Lung (tissue), 12 donors: Measurements from ENCODE around the gene DLST. TPM values are rescaled to one million over a fixed set of nuclear protein-coding genes. Genes with fewer than 3 reads are reported as not detected.
A peak's percentile ranks its signal among the peaks of the same experiment; 100 is the strongest.

Experiments used
- ATAC-seq: fragments of 200-7000 bp; cut with Tn5 transposase; one replicate; pipeline ENCODE4 v1.9.1; 2020; ENCODE audit warnings: moderate number of reproducible peaks; ENCODE audit not compliant: insufficient read depth, low FRiP score
- DNase-seq, 3 donors: peaks; one replicate each; pipeline ENCODE4 v3.0.0-alpha.2; 2013 to 2017
- H3K27ac ChIP-seq, 2 donors: one replicate each; pipeline ENCODE4 v1.5.1; 2013; ENCODE audit warnings: mild to moderate bottlenecking in 2 of 2, moderate library complexity in 2 of 2, control low read depth in 1 of 2, inconsistent platforms in 1 of 2, low read depth in 1 of 2, low read length in 1 of 2
- H3K27me3 ChIP-seq, 3 donors: one replicate each; pipeline ENCODE4 v1.5.1; 2013; ENCODE audit warnings: low read length in 2 of 3; ENCODE audit not compliant: control insufficient read depth in 3 of 3, insufficient read depth in 3 of 3
- H3K36me3 ChIP-seq, 4 donors: one replicate each; pipeline ENCODE4 v1.5.1; 2013; ENCODE audit warnings: low read length in 4 of 4, mild to moderate bottlenecking in 1 of 4, moderate library complexity in 1 of 4; ENCODE audit not compliant: control insufficient read depth in 4 of 4, insufficient read depth in 4 of 4
- H3K4me1 ChIP-seq, 5 donors: one replicate each; pipeline ENCODE4 v1.5.1; 2013; ENCODE audit warnings: low read length in 5 of 5, mild to moderate bottlenecking in 2 of 5, moderate library complexity in 1 of 5; ENCODE audit not compliant: control insufficient read depth in 5 of 5, insufficient read depth in 5 of 5
- H3K4me3 ChIP-seq: one replicate; pipeline ENCODE4 v1.5.1; 2013; ENCODE audit warnings: mild to moderate bottlenecking, control low read depth, moderate library complexity
- H3K9ac ChIP-seq, 2 donors: one replicate each; pipeline ENCODE4 v1.5.1; 2013; ENCODE audit warnings: low read length in 2 of 2, control low read depth in 1 of 2; ENCODE audit not compliant: insufficient read depth in 1 of 2
- H3K9me3 ChIP-seq, 4 donors: one replicate each; pipeline ENCODE4 v1.5.1; 2013; ENCODE audit warnings: low read length in 3 of 4, mild to moderate bottlenecking in 1 of 4, moderate library complexity in 1 of 4; ENCODE audit not compliant: control insufficient read depth in 4 of 4, insufficient read depth in 3 of 4
- WGBS, 2 donors: extraction: QIAGEN DNeasy Blood & Tissue Kit; methylation state at CpG; one replicate each; pipeline ENCODE4 v1.1.7; 2013; 5-methylcytosine and 5-hydroxymethylcytosine counted together
- polyA plus RNA-seq, 2 donors: library from polyadenylated mRNA; stranded (reverse); fragments of 200-250 nt; gene quantifications; one replicate each; pipeline ENCODE4 v1.2.1, GENCODE V29; 2013
- total RNA-seq, 2 donors: library from RNA; depleted of rRNA in 1 of 2; stranded (reverse); fragments of >200 nt in 1 of 2; gene quantifications; one replicate each; pipeline ENCODE4 v1.2.1, GENCODE V29; 2014 to 2021
- TF ChIP-seq, protein P1 (sequence below): IDR thresholded peaks from 2 replicates; pipeline ENCODE4 v1.5.1; 2012; ENCODE audit warnings: mild to moderate bottlenecking; ENCODE audit errors: control extremely low read depth, extremely low read depth
- donor health status: control.
- donor health status: control.
- donor health status: Bipolar disorder and iron deficiency.
- donor health status: healthy.
- donor health status: DM: yes; HTN: yes; CAD: no.

The DLST gene
- total and polyA plus RNA-seq, 4 donors = 37.3 to 79.1 (median 69.5) TPM

DNA sequence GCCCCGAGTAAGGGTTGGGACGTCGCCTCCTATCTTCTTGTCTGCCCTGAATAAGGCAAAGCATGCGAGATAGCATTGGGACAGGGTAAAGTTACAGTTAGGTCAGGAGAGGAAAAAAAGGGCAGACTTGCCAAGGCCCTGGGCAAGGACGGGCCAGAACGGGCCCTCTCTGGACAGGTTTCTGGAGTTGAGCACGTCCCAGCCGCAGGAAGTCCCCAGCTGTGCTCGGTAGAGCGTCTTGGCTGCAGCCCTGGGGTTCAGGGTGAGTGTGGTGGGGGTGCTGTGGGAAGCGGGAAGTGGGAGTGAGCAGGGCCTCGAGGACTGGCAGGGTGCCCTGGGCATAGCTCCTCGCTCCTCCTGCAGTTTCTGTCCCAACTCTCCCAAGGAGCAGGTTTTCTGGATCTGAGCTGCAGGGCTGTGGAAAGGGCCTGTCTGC is 35.9 kb downstream of the DLST start:
- Histone ChIP-seq H3K27me3 (peaks cover 0 to 5% (median 0%) of the 10 kb centered on the region in 3 donors), H3K9me3 (no peaks in the 10 kb centered on the region), H3K36me3 (no peaks in the 10 kb centered on the region), H3K9ac (no peak overlapping the region), H3K27ac (peak overlapping the region; percentile 24 to 46), H3K4me3 (no peak overlapping the region), H3K4me1 (peaks cover 0 to 25% (median 8%) of the 10 kb centered on the region in 5 donors)
- DNase-seq (peak; percentile 80 to 88 (median 80)), ATAC-seq (no peak)
- WGBS, 2 donors = 42 to 70% methylated on average over 13 of the region's 13 CpGs
- TF ChIP-seq, protein P1, sequence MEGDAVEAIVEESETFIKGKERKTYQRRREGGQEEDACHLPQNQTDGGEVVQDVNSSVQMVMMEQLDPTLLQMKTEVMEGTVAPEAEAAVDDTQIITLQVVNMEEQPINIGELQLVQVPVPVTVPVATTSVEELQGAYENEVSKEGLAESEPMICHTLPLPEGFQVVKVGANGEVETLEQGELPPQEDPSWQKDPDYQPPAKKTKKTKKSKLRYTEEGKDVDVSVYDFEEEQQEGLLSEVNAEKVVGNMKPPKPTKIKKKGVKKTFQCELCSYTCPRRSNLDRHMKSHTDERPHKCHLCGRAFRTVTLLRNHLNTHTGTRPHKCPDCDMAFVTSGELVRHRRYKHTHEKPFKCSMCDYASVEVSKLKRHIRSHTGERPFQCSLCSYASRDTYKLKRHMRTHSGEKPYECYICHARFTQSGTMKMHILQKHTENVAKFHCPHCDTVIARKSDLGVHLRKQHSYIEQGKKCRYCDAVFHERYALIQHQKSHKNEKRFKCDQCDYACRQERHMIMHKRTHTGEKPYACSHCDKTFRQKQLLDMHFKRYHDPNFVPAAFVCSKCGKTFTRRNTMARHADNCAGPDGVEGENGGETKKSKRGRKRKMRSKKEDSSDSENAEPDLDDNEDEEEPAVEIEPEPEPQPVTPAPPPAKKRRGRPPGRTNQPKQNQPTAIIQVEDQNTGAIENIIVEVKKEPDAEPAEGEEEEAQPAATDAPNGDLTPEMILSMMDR = no peak

DNA sequence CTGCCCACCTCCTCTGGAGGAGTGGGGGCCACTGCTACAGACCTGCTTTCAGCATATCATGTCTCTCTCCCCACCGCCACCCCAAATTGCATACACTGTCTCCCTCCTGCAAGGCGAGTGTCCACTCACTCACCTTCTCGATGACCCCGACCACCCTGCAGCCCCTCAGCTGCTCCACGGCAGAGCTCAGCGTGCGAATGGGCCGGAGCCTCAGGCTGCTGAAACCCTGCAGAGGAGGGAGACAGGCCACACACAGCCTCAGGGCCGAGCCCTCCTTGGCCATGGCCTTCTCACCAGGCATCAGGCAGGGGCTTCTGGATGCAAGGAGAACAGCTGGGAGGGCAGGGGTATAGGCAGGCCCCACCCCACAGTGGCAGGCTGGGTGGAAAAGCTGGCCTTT is 36.7 kb downstream of the DLST start:
- ATAC-seq (no peak), DNase-seq (no peak)
- H3K27ac ChIP-seq = no peak overlapping the region
- peaks cover 0 to 5% (median under 1%) of the 10 kb centered on the region in 3 donors for H3K27me3 ChIP-seq
- no peak overlapping the region for H3K9ac ChIP-seq
- TF ChIP-seq, protein P1 = no peak
- H3K4me3 ChIP-seq = no peak overlapping the region
- H3K36me3 ChIP-seq = no peaks in the 10 kb centered on the region
- 92 to 97% methylated on average over 9 of the region's 9 CpGs for WGBS, 2 donors
- no peaks in the 10 kb centered on the region for H3K9me3 ChIP-seq
- peaks cover 0 to 25% (median 8%) of the 10 kb centered on the region in 5 donors for H3K4me1 ChIP-seq

DNA sequence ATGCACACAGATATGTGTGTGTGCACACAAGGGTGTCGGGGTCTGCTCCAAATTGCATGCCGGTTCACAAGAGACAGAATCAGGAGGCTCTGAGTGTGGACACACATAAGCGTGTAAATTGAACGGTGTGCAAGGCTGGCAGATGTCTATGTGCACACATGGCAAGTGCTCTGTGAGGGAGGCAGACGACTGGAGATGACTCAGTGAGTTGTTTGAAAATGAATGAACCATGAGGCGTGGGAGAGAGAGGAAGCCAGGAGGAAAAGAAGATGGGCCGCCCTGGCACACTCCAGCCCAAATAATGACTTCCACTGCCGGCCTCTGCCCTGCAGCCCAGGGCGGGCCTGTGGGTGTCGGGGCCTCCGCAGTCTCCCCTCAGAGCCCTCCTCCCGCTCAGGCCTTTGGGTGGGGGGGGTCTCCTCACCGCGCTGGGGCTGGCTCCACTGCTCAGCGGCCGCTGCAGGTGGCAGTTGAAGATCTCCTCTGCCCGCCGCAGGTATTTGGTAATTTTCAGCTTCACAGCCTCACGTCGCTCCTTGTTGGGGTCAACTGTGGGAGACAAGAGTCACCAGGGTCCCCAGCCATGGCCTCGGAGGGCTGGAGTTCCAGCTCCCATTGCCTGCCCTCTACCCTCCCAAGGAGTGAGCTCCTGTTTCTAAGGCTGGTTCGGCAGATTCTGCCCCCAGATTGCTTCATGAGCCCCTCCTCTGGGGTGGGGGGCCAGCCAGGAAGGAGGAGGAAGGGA is 37.9 kb downstream of the DLST start:
- no peak overlapping the region for H3K27ac ChIP-seq
- 86 to 88% methylated on average over 22 of the region's 22 CpGs for WGBS, 2 donors
- no peak for DNase-seq

More for the DNA sequence above, 37.9 kb downstream of the DLST start:
- no peak overlapping the region for H3K4me3 ChIP-seq
- no peaks in the 10 kb centered on the region for H3K9me3 ChIP-seq
- H3K4me1 ChIP-seq = peaks cover 0 to 21% (median 5%) of the 10 kb centered on the region in 5 donors
- no peaks in the 10 kb centered on the region for H3K36me3 ChIP-seq
- ATAC-seq = no peak
- TF ChIP-seq, protein P1 = no peak
- peaks cover 0 to 5% (median 3%) of the 10 kb centered on the region in 3 donors for H3K27me3 ChIP-seq
- H3K9ac ChIP-seq = no peak overlapping the region
